Stimulated activated CD4-positive, alpha-beta T cell treated with anti-CD3 and anti-CD28 coated beads, Interleukin-15, amount 100 ng/mL, for 48 hours (primary cell): ENCODE data around the gene MAZ.

Source experiments
- DNase-seq, 2 donors: peaks; one replicate each; pipeline ENCODE4 v3.0.0-alpha.2; 2020; ENCODE audit warnings: low read depth in 2 of 2

The MAZ gene

DNA sequence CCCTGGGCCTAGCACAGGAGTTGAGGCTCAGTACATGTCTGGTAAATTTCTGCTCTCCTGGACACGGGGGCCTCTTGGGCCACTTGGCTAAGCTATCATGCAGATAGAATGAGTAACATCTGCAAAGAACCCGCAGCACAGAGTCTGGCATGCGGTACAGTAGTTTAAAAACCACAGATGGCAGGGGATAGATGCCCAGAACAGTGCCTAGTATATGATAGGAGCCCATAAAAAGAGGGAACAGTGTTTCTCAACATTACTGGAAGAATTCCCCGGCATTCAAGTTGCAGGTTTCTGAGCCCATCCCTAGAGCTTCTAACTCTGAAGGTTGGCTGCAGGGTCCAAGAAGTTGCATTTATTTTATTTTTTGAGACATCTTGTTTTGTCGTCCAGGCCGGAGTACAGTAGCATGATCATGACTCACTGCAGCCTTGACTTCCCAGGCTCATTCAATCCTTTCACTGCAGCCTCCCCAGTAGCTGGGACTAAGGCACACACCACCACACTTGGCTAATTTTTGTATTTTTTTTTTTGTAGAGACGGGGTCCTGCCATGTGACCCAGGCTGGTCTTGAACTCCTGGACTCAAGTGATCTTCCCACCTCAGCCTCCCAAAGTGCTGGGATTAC, 50.9 kb downstream of the MAZ start:
- no peak for DNase-seq

DNA sequence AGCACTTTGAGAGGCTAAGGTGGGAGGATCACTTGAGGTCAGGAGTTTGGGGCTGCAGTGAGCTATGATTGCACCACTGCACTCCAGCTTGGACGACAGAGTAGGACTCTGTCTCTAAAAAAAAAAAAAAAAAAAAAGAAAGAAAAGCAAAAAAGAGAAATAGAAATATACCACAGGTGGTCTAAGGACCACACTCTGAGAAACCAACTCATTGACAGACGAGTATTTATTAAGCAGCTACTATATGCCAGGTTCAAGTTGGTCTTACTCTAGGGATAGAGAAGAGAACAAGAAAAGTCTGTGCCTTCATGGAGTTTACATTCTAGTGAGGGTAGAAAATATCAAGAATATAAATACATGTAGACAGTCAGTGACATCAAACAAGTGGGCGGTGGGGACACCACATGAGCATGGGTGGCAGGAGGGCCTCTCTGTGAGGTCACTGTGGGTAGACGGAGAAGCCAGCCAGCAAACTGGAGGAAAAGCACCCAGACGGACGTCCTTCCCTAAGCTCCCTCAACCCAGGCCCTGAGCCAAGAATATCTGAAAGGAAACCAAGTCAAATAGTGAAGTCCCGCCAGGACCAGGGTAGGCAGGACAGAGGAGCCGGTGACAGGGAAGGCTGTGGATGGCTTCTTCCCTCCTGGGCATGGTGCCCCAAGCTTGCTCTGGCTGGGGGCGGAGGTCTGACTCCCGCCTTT, 52.0 kb downstream of the MAZ start:
- DNase-seq, result no peak

DNA sequence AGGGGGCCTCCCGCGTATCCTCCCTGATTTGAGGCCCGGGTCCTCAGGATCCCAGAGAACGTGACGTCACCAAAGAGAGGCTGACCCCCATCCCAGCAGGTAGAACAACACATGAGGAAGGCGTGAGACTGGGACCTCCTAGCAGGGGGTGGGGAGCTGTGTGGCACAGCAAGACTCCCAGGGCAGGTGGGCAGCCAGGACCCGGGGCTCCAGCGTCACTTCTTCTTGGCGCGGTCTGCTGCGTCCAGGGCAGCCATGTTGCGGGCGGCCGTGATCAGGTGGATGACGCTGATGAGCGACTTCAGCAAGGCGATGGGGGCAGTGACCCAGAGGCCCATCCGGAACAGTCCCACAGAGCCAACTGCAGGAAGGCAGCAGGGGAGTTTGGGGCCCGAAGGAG, 52.6 kb downstream of the MAZ start:
- no peak for DNase-seq

DNA sequence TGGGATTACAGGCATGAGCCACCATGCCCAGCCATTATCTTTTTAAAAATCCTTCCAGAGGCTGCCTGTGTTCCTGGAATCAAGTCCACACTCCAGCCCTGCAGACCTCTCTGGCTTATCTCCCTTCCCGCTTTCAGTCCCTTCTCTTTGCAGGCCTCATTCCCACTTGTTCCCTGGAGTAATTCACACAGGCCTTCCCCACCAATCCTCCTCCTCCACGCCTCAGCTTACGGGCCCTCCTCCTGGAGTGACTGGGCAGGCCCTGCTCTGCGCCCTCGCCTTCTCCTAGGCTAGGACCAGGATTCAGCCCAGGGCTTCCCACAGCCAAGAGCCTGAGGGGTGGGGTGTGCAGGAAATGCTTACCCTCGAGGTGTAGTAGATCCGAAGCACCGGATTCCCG, 53.9 kb downstream of the MAZ start:
- DNase-seq, result no peak
